ENCODE measurements around the gene SP7.

- TF ChIP-seq, protein P1, sequence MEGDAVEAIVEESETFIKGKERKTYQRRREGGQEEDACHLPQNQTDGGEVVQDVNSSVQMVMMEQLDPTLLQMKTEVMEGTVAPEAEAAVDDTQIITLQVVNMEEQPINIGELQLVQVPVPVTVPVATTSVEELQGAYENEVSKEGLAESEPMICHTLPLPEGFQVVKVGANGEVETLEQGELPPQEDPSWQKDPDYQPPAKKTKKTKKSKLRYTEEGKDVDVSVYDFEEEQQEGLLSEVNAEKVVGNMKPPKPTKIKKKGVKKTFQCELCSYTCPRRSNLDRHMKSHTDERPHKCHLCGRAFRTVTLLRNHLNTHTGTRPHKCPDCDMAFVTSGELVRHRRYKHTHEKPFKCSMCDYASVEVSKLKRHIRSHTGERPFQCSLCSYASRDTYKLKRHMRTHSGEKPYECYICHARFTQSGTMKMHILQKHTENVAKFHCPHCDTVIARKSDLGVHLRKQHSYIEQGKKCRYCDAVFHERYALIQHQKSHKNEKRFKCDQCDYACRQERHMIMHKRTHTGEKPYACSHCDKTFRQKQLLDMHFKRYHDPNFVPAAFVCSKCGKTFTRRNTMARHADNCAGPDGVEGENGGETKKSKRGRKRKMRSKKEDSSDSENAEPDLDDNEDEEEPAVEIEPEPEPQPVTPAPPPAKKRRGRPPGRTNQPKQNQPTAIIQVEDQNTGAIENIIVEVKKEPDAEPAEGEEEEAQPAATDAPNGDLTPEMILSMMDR (IDR thresholded peaks at IDR 0.05): no peak
- TF ChIP-seq POLR2A (IDR thresholded peaks at IDR 0.05) (no peak), EP300 (IDR thresholded peaks at IDR 0.05) (no peak)
Measured at GRCh38 chr12:53333289-53333688, 2.9 kb downstream of the SP7 start.

Data from ovary (tissue), 3 donors.